HEK293T (cell line): ENCODE measurements around the gene VEPH1.

Experiments used
- ARNT ChIP-seq: fragments of 450-650 bp; IDR thresholded peaks from 2 replicates; pipeline ENCODE4 v1.6.1; 2017; ENCODE audit warnings: mild to moderate bottlenecking
- BHLHE40 ChIP-seq: fragments of 450-650 bp; IDR thresholded peaks from 2 replicates; pipeline ENCODE4 v1.6.1; 2016; ENCODE audit warnings: mild to moderate bottlenecking, moderate library complexity, borderline replicate concordance
- CTBP1 ChIP-seq: fragments of 450-650 bp; IDR thresholded peaks from 2 replicates; pipeline ENCODE4 v1.6.1; 2016; ENCODE audit warnings: borderline replicate concordance
- ELF4 ChIP-seq: fragments of 450-650 bp; IDR thresholded peaks from 2 replicates; pipeline ENCODE4 v1.6.1; 2017; ENCODE audit warnings: antibody characterized with exemption
- FOXK2 ChIP-seq: fragments of 450-650 bp; IDR thresholded peaks from 2 replicates; pipeline ENCODE4 v1.6.1; 2016; ENCODE audit warnings: mild to moderate bottlenecking
- FOXM1 ChIP-seq: fragments of 450-650 bp; IDR thresholded peaks from 2 replicates; pipeline ENCODE4 v1.6.1; 2017; ENCODE audit warnings: mild to moderate bottlenecking, borderline replicate concordance
- HDGF ChIP-seq: fragments of 450-650 bp; IDR thresholded peaks from 2 replicates; pipeline ENCODE4 v1.6.1; 2017; ENCODE audit warnings: antibody characterized with exemption, borderline replicate concordance
- L3MBTL2 ChIP-seq: fragments of 450-650 bp; conservative IDR thresholded peaks from 2 replicates; pipeline ENCODE4 v1.6.1; 2016; ENCODE audit warnings: mild to moderate bottlenecking
- SP1 ChIP-seq: fragments of 450-650 bp; IDR thresholded peaks from 2 replicates; pipeline ENCODE4 v1.6.1; 2017
- SUZ12 ChIP-seq: fragments of 450-650 bp; IDR thresholded peaks from 2 replicates; pipeline ENCODE4 v1.6.1; 2016; ENCODE audit warnings: mild to moderate bottlenecking
- ZNF384 ChIP-seq: fragments of 450-650 bp; IDR thresholded peaks from 2 replicates; pipeline ENCODE4 v1.6.1; 2016

DNA sequence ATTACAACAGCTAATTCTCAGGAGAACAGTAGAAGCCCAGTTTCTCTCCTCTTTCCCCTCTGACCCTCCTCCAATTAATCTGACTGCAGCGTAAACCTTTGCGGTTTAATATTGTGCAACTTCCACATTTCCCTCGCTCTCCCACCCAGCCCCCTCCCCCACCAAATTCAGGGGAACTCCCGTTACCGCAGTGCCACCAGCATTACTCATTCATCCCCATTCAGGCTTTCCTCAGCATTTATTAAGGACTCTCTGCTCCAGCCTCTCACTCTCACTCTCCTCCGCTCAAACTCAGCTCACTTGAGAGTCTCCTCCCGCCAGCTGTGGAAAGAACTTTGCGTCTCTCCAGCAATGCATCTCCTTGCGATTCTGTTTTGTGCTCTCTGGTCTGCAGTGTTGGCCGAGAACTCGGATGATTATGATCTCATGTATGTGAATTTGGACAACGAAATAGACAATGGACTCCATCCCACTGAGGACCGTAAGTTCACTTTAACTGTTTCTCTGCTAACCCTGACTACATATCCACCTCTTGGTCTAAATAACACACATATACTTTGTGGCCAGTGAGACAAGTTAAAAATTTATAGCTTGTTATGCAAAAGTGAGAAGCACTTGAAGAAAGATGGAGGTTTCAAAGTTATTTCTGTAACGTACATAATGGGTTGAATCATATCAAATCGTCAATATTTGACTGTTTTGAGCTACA, 66.5 kb downstream of the VEPH1 start, which contains the start of gene PTX3:
- TF ChIP-seq L3MBTL2: no peak
- no peak for TF ChIP-seq FOXK2
- no peak for TF ChIP-seq FOXM1
- no peak for TF ChIP-seq HDGF
- TF ChIP-seq ARNT: no peak
- TF ChIP-seq ZNF384: no peak
- TF ChIP-seq CTBP1: no peak
- TF ChIP-seq ELF4: no peak
- no peak for TF ChIP-seq BHLHE40
- no peak for TF ChIP-seq SP1
- no peak for TF ChIP-seq SUZ12
